Iris pigment epithelial cell (primary cell): Measurements from ENCODE around the gene PPP1R14C.
A peak's percentile ranks its signal among the peaks of the same experiment; 100 is the strongest.

Experiments
- DNase-seq: peaks from one replicate; pipeline ENCODE4 v3.0.0-alpha.2; 2011; ENCODE audit warnings: low read depth

Gene PPP1R14C

DNA sequence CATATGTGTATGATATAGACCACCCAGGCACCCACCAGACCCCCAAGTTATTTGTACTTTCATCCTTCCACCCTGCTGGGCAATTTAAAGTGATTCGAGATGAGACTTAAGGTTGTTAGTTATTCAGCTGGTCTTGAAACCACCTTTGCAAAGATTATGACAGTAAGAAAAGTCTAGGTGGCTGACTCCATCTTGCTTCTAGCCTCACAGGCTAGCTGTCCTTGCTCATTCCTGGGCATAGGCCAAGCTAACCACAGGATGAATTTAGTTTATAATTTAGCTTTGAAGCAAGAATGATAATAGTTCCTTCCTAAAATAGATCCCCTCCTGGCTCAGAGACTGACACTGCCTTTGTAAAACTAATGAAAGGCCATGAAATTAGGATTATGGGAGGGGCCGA lies 154.0 kb downstream of the PPP1R14C start:
- DNase-seq, result no peak

DNA sequence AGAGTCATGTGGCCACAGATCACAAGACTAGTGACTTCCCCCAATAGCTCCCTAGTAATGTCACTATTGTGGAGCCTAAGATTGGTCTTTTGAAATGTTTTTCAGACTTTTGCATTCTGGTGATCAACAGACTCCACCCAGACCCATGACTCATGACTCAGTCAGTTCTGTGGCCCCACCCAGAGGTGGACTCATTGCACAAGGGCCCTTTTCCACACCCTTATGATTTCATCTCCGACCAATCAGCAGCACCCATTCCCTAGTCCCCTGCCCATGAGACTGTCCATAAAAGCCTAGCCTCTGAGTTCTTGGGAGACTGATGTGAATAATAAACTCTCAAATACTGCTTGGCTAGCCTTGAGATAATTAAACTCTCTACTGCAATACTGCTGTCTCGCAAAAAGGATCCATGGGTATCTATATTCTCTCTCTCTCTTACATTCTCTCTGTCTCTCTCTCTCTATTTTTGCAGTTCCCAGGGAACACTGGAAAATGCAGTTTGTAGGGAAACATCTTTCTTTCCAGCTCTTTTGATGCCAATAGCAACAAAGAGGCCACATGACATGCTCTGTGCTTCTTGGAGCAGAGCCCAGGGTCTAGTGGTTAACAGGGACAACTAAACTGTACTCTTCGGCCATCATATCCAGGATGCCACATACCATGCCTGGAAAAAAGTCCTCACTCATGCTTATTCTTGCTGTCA lies 154.6 kb downstream of the PPP1R14C start:
- peak; percentile 66 for DNase-seq

DNA sequence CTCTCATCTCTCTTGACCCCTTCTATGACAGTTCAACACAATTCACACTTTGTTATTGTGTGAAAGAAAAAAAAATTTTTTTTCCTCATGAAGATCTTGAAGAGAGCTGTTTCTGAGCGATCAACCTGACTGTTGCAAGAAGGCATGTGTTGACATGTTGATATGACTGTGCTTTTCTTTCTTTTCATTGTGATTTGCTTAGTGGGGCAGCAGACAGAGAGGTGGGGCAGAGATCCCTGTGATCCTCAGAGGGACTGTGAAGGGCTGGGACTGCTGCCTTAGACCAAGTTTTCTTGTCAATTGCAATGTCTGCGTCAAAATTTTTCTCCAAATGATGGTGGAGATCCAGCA lies 155.2 kb downstream of the PPP1R14C start:
- DNase-seq, result no peak

DNA sequence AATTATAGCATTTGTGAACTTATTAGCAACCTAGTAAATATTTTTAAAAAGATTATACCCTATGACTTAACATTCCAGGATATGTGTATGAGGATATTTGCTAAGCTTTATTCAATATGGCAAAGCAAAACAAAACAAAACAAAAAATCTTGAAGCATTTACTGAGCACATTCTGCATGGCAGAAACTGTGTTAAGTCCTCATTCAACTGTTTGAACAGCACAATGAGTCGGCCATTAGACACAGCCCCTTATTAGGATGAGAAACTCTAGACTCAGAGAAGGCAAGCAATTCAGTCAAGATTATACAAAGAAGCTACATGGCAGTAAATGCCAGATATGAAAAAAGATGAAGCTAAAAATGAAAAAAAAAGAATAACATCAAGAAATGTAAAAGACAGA lies 155.8 kb downstream of the PPP1R14C start:
- no peak for DNase-seq
